GM12878 (cell line): ENCODE measurements around the gene ZBTB18. TPM values are rescaled to one million over a fixed set of nuclear protein-coding genes. Genes with fewer than 3 reads are reported as not detected.

Experiments
- CTCF ChIP-seq, 3 experiments: IDR thresholded peaks in 2 of 3; conservative IDR thresholded peaks in 1 of 3; 2 replicates each; pipeline ENCODE4 v1.5.1; 2011; ENCODE audit warnings: low read depth in 3 of 3, low read length in 3 of 3, mild to moderate bottlenecking in 3 of 3, control low read depth in 2 of 3, moderate library complexity in 2 of 3, inconsistent platforms in 1 of 3, mixed read lengths in 1 of 3; ENCODE audit not compliant: control insufficient read depth in 2 of 3, insufficient read depth in 1 of 3; ENCODE audit errors: extremely low read depth in 1 of 3
- MYB ChIP-seq: fragments of 150-350 bp; IDR thresholded peaks from 2 replicates; pipeline ENCODE4 v1.6.1; 2014; ENCODE audit warnings: mild to moderate bottlenecking, low read depth, low read length, borderline replicate concordance
- NKRF ChIP-seq: fragments of 450-650 bp; conservative IDR thresholded peaks from 2 replicates; pipeline ENCODE4 v1.6.1; 2017; ENCODE audit warnings: mild to moderate bottlenecking, moderate library complexity
- PAX5 ChIP-seq: IDR thresholded peaks from 2 replicates; pipeline ENCODE4 v1.6.1; 2011; ENCODE audit warnings: low read depth, low read length, borderline replicate concordance
- POLR2AphosphoS5 ChIP-seq: IDR thresholded peaks from 2 replicates; pipeline ENCODE4 v1.6.1; 2011; ENCODE audit warnings: mild to moderate bottlenecking, low read length, inconsistent platforms
- SP1 ChIP-seq: IDR thresholded peaks from one replicate; pipeline ENCODE4 v1.6.1; 2011; ENCODE audit warnings: low read depth, low read length
- ZNF384 ChIP-seq: IDR thresholded peaks from 2 replicates; pipeline ENCODE4 v1.6.1; 2012; ENCODE audit warnings: low read depth, mild to moderate bottlenecking, low read length, improper control_type of control experiment, borderline replicate concordance
- polyA plus RNA-seq, 11 experiments: library from polyadenylated mRNA; depleted of rRNA in 4 of 11; unstranded in 6 of 11; stranded (reverse) in 5 of 11; fragments of >200 nt; fragmentation: Nextera tagmentation in 4 of 11; fragmentation: Illumina TruSeq in 1 of 11; extraction: Ambion mirVana in 4 of 11; extraction: Trizol in 1 of 11; gene quantifications; 1 replicate in 1 of 11; 2 replicates in 10 of 11; pipeline versions ENCODE4 v1.2.1 to v1.2.3, GENCODE V29; 2011 to 2016; ENCODE audit warnings: inconsistent platforms in 2 of 11, missing spikeins in 2 of 11, low read depth in 1 of 11
- total RNA-seq, 4 experiments: library from RNA; depleted of rRNA in 3 of 4; stranded (reverse); fragments of >200 nt in 3 of 4; fragmentation: Illumina TruSeq in 1 of 4; extraction: Trizol in 1 of 4; gene quantifications; 2 replicates each; pipeline versions ENCODE4 v1.2.1 to v1.2.3, GENCODE V29; 2013 to 2021
- TF ChIP-seq, protein P1 (sequence below): fragments of 450-650 bp; IDR thresholded peaks from 2 replicates; pipeline ENCODE4 v1.6.1; 2017; ENCODE audit warnings: low read depth, mild to moderate bottlenecking, moderate library complexity
- TF ChIP-seq, protein P2 (sequence below): fragments of 450-650 bp; IDR thresholded peaks from 2 replicates; pipeline ENCODE4 v1.6.1; 2014; ENCODE audit warnings: mild to moderate bottlenecking
- TF ChIP-seq, protein P3 (sequence below): fragments of 150-350 bp; IDR thresholded peaks from 2 replicates; pipeline ENCODE4 v1.6.1; 2016; ENCODE audit warnings: low read depth, low read length

ZBTB18 gene
- total and polyA plus RNA-seq, 10 of the 15 experiments (the other 5 are each of a cell fraction or from before 2014, with no cell fraction given): 0.27 to 8.6 (median 6.1) TPM

DNA sequence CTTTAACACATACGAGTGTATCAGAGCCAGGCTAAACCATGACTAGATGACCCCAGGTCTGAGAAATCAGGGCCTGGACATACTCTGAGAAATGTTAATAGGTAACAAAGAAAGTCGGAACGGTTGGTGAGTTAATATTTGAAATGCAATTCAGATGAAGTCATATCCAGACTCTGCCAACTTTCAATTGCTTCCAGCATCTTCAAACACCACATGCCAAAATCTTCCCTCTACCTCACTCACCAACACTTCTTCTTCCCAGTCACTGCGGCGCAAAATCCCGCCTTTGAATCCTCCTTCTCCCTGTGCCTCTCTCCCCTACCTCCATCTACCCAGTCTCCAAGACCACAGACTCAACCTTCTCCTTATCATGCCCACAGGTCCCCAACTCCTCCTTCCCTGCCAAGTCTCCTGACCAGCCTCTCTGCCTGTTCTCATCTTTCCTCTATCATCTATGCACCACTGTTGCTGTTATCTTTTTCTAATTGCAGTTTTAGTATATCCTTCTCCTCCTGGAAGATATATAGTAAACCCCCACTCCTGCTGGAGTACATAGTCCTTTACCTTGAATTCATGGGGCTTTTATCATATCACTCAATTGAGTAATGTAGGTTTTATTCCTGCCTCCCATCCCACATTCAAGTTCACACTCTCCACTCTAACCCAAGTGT is 41.3 kb downstream of the ZBTB18 start (continued):
- TF ChIP-seq, protein P1, sequence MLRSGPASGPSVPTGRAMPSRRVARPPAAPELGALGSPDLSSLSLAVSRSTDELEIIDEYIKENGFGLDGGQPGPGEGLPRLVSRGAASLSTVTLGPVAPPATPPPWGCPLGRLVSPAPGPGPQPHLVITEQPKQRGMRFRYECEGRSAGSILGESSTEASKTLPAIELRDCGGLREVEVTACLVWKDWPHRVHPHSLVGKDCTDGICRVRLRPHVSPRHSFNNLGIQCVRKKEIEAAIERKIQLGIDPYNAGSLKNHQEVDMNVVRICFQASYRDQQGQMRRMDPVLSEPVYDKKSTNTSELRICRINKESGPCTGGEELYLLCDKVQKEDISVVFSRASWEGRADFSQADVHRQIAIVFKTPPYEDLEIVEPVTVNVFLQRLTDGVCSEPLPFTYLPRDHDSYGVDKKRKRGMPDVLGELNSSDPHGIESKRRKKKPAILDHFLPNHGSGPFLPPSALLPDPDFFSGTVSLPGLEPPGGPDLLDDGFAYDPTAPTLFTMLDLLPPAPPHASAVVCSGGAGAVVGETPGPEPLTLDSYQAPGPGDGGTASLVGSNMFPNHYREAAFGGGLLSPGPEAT: no peak
- TF ChIP-seq PAX5 (no peak), NKRF (no peak), ZNF384 (no peak), MYB (no peak), SP1 (no peak), POLR2AphosphoS5 (no peak), CTCF (IDR thresholded peaks at IDR 0.05 in 2 of 3, conservative IDR thresholded peaks at IDR 0.05 in 1 of 3; ENCODE audit: control insufficient read depth in 2 of 3, extremely low read depth in 1 of 3, insufficient read depth in 1 of 3, low read depth in 3 of 3, low read length in 3 of 3) (no peak)
- TF ChIP-seq, protein P2, sequence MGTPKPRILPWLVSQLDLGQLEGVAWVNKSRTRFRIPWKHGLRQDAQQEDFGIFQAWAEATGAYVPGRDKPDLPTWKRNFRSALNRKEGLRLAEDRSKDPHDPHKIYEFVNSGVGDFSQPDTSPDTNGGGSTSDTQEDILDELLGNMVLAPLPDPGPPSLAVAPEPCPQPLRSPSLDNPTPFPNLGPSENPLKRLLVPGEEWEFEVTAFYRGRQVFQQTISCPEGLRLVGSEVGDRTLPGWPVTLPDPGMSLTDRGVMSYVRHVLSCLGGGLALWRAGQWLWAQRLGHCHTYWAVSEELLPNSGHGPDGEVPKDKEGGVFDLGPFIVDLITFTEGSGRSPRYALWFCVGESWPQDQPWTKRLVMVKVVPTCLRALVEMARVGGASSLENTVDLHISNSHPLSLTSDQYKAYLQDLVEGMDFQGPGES: no peak
- TF ChIP-seq, protein P3, sequence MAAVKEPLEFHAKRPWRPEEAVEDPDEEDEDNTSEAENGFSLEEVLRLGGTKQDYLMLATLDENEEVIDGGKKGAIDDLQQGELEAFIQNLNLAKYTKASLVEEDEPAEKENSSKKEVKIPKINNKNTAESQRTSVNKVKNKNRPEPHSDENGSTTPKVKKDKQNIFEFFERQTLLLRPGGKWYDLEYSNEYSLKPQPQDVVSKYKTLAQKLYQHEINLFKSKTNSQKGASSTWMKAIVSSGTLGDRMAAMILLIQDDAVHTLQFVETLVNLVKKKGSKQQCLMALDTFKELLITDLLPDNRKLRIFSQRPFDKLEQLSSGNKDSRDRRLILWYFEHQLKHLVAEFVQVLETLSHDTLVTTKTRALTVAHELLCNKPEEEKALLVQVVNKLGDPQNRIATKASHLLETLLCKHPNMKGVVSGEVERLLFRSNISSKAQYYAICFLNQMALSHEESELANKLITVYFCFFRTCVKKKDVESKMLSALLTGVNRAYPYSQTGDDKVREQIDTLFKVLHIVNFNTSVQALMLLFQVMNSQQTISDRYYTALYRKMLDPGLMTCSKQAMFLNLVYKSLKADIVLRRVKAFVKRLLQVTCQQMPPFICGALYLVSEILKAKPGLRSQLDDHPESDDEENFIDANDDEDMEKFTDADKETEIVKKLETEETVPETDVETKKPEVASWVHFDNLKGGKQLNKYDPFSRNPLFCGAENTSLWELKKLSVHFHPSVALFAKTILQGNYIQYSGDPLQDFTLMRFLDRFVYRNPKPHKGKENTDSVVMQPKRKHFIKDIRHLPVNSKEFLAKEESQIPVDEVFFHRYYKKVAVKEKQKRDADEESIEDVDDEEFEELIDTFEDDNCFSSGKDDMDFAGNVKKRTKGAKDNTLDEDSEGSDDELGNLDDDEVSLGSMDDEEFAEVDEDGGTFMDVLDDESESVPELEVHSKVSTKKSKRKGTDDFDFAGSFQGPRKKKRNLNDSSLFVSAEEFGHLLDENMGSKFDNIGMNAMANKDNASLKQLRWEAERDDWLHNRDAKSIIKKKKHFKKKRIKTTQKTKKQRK: no peak
